PC-3 (cell line): ENCODE data around the gene PPP4R1.

Experiments
- EZH2 ChIP-seq: fragments of 300-600 bp; sonication (generic); IDR thresholded peaks from one replicate; pipeline ENCODE4 v1.6.1; 2017; ENCODE audit warnings: antibody characterized with exemption, mild to moderate bottlenecking, low read length; ENCODE audit not compliant: unreplicated experiment
- EZH2phosphoT487 ChIP-seq: fragments of 300-600 bp; sonication (generic); IDR thresholded peaks from 2 replicates; pipeline ENCODE4 v1.6.1; 2018; ENCODE audit warnings: mild to moderate bottlenecking, antibody characterized with exemption, low read length, borderline replicate concordance
- TF ChIP-seq, protein P1 (sequence below): fragments of 300-600 bp; sonication (generic); conservative IDR thresholded peaks from 2 replicates; pipeline ENCODE4 v1.5.1; 2017; ENCODE audit warnings: antibody characterized with exemption, low read depth, mild to moderate bottlenecking, low read length

DNA sequence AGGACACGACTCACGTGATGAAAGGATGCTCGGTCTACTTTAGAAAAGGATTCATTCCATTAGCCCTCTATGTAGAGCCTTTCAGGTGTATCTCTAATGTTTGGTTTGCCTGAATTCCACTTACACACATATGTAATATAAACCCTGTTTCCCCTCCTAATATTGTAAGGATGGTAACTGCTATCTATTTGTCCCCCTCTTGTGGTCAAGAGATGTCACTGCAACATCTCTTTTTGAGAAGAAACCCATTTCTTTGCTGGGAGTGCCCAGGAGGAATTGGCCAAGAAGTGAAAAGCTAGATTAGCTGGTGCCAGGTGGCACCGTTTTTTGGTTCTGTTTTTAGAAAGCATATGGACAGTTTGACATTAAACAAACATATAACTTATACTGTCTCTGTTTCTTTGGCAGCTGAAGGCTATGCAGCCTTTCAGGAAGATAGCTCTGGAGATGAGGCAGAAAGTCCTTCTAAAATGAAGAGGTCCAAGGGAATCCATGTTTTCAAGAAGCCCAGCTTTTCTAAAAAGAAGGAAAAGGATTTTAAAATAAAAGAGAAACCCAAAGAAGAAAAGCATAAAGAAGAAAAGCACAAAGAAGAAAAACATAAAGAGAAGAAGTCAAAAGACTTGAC lies 97.8 kb downstream of the PPP4R1 start:
- TF ChIP-seq, protein P1, sequence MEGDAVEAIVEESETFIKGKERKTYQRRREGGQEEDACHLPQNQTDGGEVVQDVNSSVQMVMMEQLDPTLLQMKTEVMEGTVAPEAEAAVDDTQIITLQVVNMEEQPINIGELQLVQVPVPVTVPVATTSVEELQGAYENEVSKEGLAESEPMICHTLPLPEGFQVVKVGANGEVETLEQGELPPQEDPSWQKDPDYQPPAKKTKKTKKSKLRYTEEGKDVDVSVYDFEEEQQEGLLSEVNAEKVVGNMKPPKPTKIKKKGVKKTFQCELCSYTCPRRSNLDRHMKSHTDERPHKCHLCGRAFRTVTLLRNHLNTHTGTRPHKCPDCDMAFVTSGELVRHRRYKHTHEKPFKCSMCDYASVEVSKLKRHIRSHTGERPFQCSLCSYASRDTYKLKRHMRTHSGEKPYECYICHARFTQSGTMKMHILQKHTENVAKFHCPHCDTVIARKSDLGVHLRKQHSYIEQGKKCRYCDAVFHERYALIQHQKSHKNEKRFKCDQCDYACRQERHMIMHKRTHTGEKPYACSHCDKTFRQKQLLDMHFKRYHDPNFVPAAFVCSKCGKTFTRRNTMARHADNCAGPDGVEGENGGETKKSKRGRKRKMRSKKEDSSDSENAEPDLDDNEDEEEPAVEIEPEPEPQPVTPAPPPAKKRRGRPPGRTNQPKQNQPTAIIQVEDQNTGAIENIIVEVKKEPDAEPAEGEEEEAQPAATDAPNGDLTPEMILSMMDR = peak; percentile 97
- TF ChIP-seq EZH2phosphoT487 (no peak), EZH2 (no peak)
